ENCODE measurements around the gene ABCA7. TPM values are rescaled to one million over a fixed set of nuclear protein-coding genes. Genes with fewer than 3 reads are reported as not detected.

Gene ABCA7
- total RNA-seq, 1 donor from 2014 or later: 16.3 TPM

DNA sequence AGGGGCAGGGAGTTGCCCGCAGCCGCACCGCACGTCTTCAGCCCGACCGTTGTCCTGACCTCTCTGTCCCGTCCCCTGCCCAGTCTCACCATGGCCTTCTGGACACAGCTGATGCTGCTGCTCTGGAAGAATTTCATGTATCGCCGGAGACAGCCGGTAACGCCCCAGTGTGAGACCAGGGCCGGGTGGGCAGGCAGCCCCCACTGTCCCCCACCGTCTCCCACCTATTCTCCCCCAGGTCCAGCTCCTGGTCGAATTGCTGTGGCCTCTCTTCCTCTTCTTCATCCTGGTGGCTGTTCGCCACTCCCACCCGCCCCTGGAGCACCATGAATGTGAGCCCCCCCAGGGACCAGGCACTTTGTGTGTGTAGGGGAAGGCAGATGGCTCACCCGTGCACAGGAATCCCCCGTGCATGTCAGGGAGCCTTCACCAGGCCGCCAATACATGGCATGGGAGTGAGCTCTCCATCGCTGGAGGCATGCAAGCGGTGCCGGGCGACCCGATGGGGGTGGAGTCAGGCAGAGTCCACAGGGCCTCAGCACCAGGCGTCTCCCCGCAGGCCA is 1.4 kb downstream of the ABCA7 start:
- peak overlapping the region; percentile 94 for H3K4me3 Mint-ChIP-seq (ENCODE audit: unreplicated experiment)
- no peak for DNase-seq (ENCODE audit: low spot score)

DNA sequence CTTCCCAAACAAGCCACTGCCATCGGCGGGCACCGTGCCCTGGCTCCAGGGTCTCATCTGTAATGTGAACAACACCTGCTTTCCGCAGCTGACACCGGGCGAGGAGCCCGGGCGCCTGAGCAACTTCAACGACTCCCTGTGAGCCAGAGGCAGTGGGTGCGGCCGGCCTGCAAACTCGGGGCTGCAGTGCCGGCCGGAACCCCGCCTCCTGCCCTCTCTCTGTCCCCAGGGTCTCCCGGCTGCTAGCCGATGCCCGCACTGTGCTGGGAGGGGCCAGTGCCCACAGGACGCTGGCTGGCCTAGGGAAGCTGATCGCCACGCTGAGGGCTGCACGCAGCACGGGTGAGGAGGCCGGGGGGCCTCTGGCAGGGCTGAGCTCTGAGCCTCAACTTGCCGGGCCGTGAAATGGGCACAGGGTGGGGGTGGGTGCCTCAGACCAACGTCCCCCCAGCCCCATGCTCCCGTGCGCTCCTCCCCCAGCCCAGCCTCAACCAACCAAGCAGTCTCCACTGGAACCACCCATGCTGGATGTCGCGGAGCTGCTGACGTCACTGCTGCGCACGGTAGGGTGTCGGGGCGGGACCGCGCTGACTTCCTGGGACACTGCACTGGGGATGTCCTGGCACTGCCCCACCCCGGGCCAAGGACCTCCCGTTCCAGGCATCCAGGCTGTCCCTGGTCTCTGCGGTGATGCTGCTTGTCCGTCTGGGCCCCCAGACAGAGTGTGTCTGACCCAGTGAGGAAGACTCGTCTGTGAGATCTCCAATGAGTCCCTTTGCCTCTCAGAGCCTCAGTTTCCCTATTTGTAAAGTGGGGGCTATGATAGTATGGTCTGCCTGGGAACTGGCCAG is 2.2 kb downstream of the ABCA7 start:
- Mint-ChIP-seq H3K27me3 (ENCODE audit: unreplicated experiment) (peaks cover 28% of the 10 kb centered on the region), H3K4me1 (ENCODE audit: unreplicated experiment) (peaks cover 17% of the 10 kb centered on the region), H3K4me3 (ENCODE audit: unreplicated experiment) (no peak overlapping the region), H3K27ac (ENCODE audit: unreplicated experiment) (no peak overlapping the region), H3K9me3 (ENCODE audit: unreplicated experiment) (no peaks in the 10 kb centered on the region), H3K36me3 (ENCODE audit: low read depth, unreplicated experiment) (peaks cover 20% of the 10 kb centered on the region)
- no peak for DNase-seq (ENCODE audit: low spot score)
- no peak for TF ChIP-seq CTCF (IDR thresholded peaks at IDR 0.05; ENCODE audit: unreplicated experiment)

More for the DNA sequence above, 1.4 kb downstream of the ABCA7 start:
- TF ChIP-seq CTCF (IDR thresholded peaks at IDR 0.05; ENCODE audit: unreplicated experiment): no peak
- Mint-ChIP-seq H3K36me3 (ENCODE audit: low read depth, unreplicated experiment) (peaks cover 24% of the 10 kb centered on the region), H3K27me3 (ENCODE audit: unreplicated experiment) (peaks cover 30% of the 10 kb centered on the region), H3K27ac (ENCODE audit: unreplicated experiment) (no peak overlapping the region), H3K4me1 (ENCODE audit: unreplicated experiment) (peaks cover 17% of the 10 kb centered on the region), H3K9me3 (ENCODE audit: unreplicated experiment) (no peaks in the 10 kb centered on the region)

- peaks cover 23% of the 10 kb centered on the region for H3K27me3 Mint-ChIP-seq (ENCODE audit: unreplicated experiment)
- H3K36me3 Mint-ChIP-seq (ENCODE audit: low read depth, unreplicated experiment): peaks cover 14% of the 10 kb centered on the region
- DNase-seq (ENCODE audit: low spot score): no peak
- peaks cover 14% of the 10 kb centered on the region for H3K4me1 Mint-ChIP-seq (ENCODE audit: unreplicated experiment)
- no peak overlapping the region for H3K27ac Mint-ChIP-seq (ENCODE audit: unreplicated experiment)
- no peak overlapping the region for H3K4me3 Mint-ChIP-seq (ENCODE audit: unreplicated experiment)
- H3K9me3 Mint-ChIP-seq (ENCODE audit: unreplicated experiment): no peaks in the 10 kb centered on the region
- TF ChIP-seq CTCF (IDR thresholded peaks at IDR 0.05; ENCODE audit: unreplicated experiment): no peak
These were observed 3.0 kb downstream of the ABCA7 start for GRCh38 chr19:1042689-1043511.

DNA sequence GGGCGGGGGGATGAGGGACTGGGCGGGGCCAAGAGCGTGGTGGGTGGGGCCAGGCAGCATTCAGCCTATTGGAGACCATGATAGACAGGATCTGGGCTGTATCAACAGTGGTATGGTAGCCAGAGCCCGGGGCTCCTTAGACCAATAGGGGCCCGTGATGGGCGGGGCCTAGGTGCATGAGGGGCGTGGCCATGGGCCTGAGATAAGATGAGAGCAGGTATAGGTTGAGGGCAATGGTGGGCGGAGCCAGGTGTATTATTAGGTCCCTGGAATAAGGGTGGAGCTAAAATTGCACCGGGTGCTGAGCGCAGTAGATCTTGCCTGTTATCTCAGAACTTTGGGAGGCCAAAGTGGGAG is 5.3 kb downstream of the ABCA7 start:
- Mint-ChIP-seq H3K27me3 (ENCODE audit: unreplicated experiment) (peaks cover 10% of the 10 kb centered on the region), H3K9me3 (ENCODE audit: unreplicated experiment) (no peaks in the 10 kb centered on the region), H3K27ac (ENCODE audit: unreplicated experiment) (no peak overlapping the region), H3K36me3 (ENCODE audit: low read depth, unreplicated experiment) (no peaks in the 10 kb centered on the region), H3K4me1 (ENCODE audit: unreplicated experiment) (peaks cover 2% of the 10 kb centered on the region), H3K4me3 (ENCODE audit: unreplicated experiment) (no peak overlapping the region)
- no peak for TF ChIP-seq CTCF (IDR thresholded peaks at IDR 0.05; ENCODE audit: unreplicated experiment)
- DNase-seq (ENCODE audit: low spot score): no peak

All from endothelial cell (in vitro differentiated cells).